Measurements from ENCODE around the gene SPSB3. TPM values are rescaled to one million over a fixed set of nuclear protein-coding genes. Genes with fewer than 3 reads are reported as not detected.
A peak's percentile ranks its signal among the peaks of the same experiment; 100 is the strongest.

SPSB3 gene
- total RNA-seq: 10 to 100 TPM; 12.5 to 13.6 TPM

DNA sequence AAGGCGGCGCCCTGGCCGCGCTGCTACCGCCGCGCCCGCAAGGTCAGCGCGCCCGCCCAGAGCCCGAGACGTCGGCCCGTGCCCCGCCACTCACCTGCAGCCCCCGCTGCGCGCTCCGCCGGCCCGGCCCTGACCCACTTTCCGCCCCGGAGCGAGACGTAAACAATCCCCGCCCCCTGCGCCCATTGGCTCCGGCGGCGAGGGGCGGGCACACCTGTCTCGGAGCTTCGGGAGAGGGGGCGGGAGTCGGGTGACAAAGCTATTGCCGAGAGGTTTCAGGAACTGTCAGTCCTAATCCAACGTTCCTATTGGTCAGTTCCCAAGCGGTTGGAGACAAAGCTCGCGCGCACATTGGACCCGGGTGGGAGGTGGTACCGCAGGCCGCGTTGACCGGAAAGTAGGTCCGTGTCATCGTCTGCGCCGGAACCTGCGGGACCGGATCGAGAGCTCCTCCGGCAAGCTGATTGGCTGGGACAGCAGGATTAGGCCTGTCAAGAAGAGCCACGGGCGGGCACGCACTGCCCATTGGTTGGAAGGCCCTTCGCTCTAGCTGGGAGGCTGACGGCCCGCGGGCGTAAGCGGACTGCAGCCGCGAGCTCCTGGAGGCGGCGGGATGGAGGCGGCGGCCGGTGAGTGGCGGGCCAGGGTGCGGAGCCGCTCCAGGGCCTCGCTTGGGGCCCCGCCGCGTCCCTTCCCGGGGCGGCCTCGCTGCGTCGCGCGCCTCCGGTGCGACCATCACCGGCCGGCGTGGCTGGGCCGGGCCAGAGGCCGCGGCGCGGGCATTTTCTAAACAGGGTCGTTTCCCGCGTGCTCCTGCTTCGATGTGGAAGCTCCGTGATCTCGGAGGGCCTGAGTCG, at the start of gene SPSB3, which contains the start of gene NUBP2:
TSS of gene SPSB3 (minus strand) at position 164 of the 857 bp plus-strand sequence. CDS start 1,088 bp downstream, outside the sequence.
TSS of gene NUBP2 (plus strand) at position 553 of the 857 bp plus-strand sequence. CDS start at position 614, 61 bp downstream.
- peaks cover 5% of the 10 kb centered on the region for H3K36me3 Mint-ChIP-seq (ENCODE audit: low read depth)
- no peaks in the 10 kb centered on the region for H3K9me3 Mint-ChIP-seq (ENCODE audit: low read depth)
- ATAC-seq (peak; percentile 93), DNase-seq (peak; percentile 99)
- H3K4me1 Mint-ChIP-seq: peaks cover 26% of the 10 kb centered on the region
- H3K27ac Mint-ChIP-seq: peak within 1 kb of the TSS; percentile 85
- ChIA-PET CTCF (interaction anchor here (0.6 to 1.6 kb wide), 14 partner anchors 8 to 372 kb away, joined by 3 to 16 read pairs (median 4); partner anchors contain the start of genes EME2, MAPK8IP3, MRPS34 and NME3), POLR2A (interaction anchor here (0.6 to 2.8 kb wide), 14 partner anchors 8 to 1146 kb away, joined by 3 to 39 read pairs (median 4); partner anchors contain the start of genes EME2, FAHD1, FLYWCH2 and MAPK8IP3)
- no peaks in the 10 kb centered on the region for H3K27me3 Mint-ChIP-seq
- intact Hi-C loops (cut with DNase I, micrococcal nuclease): loop anchor here (1.0 to 5.0 kb wide), 19 partner anchors 9 to 754 kb away; partner anchors contain the start of genes HAGH (in 2 of the 2), MRPS34 (in 2 of the 2), ABCA3 (in 1 of the 2) and CRAMP1 (in 1 of the 2)
- H3K4me3 Mint-ChIP-seq: peak within 1 kb of the TSS; percentile 94

DNA sequence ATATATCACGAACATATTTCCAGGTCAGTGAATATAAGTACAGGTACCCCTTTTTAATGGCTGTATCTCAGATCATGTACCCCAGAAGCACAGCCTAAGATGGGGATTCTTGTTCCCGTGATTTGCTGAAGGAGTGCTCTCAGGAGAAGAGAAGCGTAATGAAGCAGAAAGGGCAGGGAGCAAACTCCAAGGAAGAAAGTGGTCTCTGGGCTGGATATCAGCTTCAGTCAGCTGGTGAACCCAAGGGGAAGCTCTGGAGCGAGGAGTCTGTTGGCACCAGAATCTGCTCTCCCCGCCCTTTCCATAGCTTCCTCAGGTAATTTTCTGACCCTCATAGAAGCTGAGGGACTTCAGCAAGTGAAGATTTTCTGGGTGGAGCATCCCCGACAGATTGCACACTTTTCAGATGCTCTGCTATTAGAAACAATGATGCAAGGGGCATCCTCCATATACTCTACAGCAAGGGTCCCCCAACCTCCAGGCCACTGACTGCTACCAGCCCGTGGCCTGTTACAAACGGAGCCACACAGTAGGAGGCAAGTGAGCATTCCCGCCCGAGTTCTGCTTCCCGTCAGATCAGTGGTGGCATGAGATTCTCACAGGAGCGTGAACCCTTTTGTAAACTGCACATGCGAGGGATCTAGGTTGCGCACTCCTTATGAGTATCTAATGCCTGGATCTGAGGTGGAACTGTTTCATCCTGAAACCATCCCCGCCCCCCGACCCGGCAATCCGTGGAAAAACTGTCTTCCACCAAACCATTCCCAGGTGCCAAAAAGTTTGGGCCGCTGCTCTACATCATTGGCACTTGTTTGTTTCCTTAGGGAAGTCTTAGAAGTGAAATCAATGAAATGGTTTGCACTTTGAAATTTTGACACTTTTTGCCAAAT, 49.1 kb upstream of the SPSB3 start:
- intact Hi-C loops (cut with DNase I, micrococcal nuclease): no loop called here
- ChIA-PET CTCF (interaction anchor here (1.3 kb wide), 1 partner anchor 10 kb away, joined by 3 read pairs; no protein-coding TSS in a partner anchor), POLR2A (no interaction called here)
- H3K9me3 Mint-ChIP-seq (ENCODE audit: low read depth): no peaks in the 10 kb centered on the region
- H3K36me3 Mint-ChIP-seq (ENCODE audit: low read depth): peaks cover 5% of the 10 kb centered on the region
- H3K4me3 Mint-ChIP-seq: no peak overlapping the region
- no peak overlapping the region for H3K27ac Mint-ChIP-seq
- ATAC-seq: no peak
- peaks cover 19% of the 10 kb centered on the region for H3K4me1 Mint-ChIP-seq
- no peaks in the 10 kb centered on the region for H3K27me3 Mint-ChIP-seq
- DNase-seq: no peak

DNA sequence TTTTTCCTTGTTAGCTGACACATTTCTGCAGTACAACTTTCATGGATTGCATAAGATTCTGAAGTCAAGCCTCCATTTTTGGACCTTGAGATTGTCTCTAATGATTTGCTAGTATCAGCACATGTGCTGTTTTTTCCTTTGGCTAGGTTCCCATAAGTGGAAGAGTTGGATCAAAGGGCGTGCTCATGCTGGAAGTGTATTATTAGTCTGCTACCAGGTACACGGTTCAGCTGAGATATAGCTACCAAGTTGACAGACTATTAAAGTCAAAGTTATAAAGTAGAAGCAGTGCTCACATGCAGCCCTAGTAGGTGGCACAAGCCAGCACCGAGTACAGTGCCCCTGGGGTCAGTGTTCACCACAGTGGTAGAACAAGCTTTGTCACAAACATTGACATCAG, 47.8 kb upstream of the SPSB3 start:
- Mint-ChIP-seq H3K27ac (no peak overlapping the region), H3K9me3 (ENCODE audit: low read depth) (no peaks in the 10 kb centered on the region), H3K27me3 (no peaks in the 10 kb centered on the region), H3K4me3 (no peak overlapping the region), H3K36me3 (ENCODE audit: low read depth) (peaks cover 5% of the 10 kb centered on the region), H3K4me1 (peaks cover 22% of the 10 kb centered on the region)
- no peak for ATAC-seq
- no peak for DNase-seq
- ChIA-PET CTCF (interaction anchor here (1.3 kb wide), 1 partner anchor 11 kb away, joined by 3 read pairs; no protein-coding TSS in a partner anchor), POLR2A (no interaction called here)
- intact Hi-C loops (cut with DNase I, micrococcal nuclease): no loop called here

DNA sequence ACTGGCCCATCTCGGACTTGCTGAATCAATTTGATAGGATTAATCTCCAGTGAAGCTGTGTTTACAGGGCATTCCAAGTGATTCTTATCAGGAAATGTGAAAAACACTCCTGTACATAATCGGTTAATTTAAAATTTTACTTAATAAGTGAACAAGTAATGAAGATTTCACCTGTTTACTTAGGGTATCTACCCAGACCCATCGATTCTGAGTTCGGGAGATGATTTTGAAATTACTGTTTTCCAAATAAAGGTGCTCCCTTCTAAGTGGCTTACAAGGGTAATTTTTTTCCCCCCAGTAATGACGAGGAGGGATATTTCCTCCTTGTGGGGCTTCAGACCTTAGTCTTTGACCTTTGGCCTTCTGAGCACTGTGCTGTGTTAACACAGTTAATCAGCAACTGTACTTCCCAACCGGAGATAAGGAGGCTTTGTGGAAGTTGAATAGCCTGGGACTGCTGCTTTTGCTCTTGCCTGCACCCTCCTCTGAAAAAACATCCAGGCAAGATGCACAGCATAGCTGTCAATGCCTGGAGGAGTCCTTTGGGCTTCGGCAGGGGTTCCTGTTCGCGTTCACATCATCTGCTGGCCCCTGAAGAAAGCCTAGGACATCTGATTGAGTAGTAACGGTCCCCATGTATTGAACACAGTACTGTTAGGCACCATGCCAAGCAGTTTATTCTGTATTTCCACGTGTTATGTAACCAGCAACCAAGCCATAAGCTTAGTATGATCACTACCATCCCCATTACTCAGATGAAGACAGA, 46.5 kb upstream of the SPSB3 start:
- no peaks in the 10 kb centered on the region for H3K27me3 Mint-ChIP-seq
- intact Hi-C loops (cut with DNase I, micrococcal nuclease): loop anchor here in 1 of 2 experiments (5.0 kb wide), 1 partner anchor 47 kb away; the partner anchor contains the start of genes NUBP2 and SPSB3
- no peaks in the 10 kb centered on the region for H3K9me3 Mint-ChIP-seq (ENCODE audit: low read depth)
- peaks cover 27% of the 10 kb centered on the region for H3K4me1 Mint-ChIP-seq
- no peak overlapping the region for H3K27ac Mint-ChIP-seq
- DNase-seq: no peak
- ChIA-PET CTCF (interaction anchor here (0.7 kb wide), 1 partner anchor 1756 kb away, joined by 3 read pairs; no protein-coding TSS in a partner anchor), POLR2A (no interaction called here)
- peaks cover 5% of the 10 kb centered on the region for H3K36me3 Mint-ChIP-seq (ENCODE audit: low read depth)
- peak overlapping the region; percentile 91 for H3K4me3 Mint-ChIP-seq
- no peak for ATAC-seq

DNA sequence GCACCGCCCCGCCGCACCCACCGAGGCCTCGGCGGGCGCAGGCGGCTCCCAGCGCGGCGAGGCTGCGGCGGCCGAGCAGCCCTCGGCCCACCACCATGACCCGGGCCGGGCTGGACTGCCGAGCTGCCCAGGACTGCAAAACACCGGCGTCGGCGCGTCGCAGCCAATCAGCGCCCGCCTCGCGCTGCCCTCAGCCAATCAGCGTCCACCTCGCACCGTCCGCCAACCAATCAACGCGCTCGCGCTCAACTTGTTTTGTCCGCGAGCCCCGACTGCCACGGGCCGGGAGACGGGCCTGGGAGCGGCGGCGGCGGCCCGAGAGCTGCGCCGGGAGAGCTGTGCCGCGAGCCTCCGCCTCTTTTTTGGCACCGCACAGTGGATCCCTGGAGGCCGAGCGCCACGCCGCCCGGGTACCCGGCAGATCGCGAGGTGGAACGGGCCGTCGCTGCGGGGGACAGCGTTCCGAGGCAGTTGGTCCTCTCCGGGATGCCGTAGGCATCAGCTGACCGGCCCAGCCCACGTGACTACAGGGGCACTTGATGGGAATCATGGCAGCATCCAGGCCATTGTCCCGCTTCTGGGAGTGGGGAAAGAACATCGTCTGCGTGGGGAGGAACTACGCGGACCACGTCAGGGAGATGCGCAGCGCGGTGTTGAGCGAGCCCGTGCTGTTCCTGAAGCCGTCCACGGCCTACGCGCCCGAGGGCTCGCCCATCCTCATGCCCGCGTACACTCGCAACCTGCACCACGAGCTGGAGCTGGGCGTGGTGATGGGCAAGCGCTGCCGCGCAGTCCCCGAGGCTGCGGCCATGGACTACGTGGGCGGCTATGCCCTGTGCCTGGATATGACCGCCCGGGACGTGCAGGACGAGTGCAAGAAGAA, 44.6 kb upstream of the SPSB3 start, which contains the start of the genes FAHD1 and HAGH:
TSS of gene FAHD1 (plus strand) at position 516 of the 883 bp plus-strand sequence. CDS start at position 549, 33 bp downstream.
TSS of gene HAGH (minus strand) at position 135 of the 883 bp plus-strand sequence. CDS start at position 97, 38 bp downstream.
- Mint-ChIP-seq H3K4me1 (peaks cover 27% of the 10 kb centered on the region), H3K27ac (peak within 1 kb of the TSS; percentile 89), H3K4me3 (peak within 1 kb of the TSS; percentile 91), H3K36me3 (ENCODE audit: low read depth) (peaks cover 5% of the 10 kb centered on the region), H3K27me3 (no peaks in the 10 kb centered on the region), H3K9me3 (ENCODE audit: low read depth) (no peaks in the 10 kb centered on the region)
- peak; percentile 90 for ATAC-seq
- ChIA-PET POLR2A (interaction anchor here (0.6 to 1.4 kb wide), 4 partner anchors 44 to 328 kb away, joined by 3 to 6 read pairs (median 5); partner anchors contain the start of genes MSRB1, NUBP2 and SPSB3), CTCF (interaction anchor here (0.6 to 1.0 kb wide), 3 partner anchors 9 to 70 kb away, joined by 3 read pairs; no protein-coding TSS in a partner anchor)
- DNase-seq: peak; percentile 93
- intact Hi-C loops (cut with DNase I, micrococcal nuclease): loop anchor here (1.0 to 5.0 kb wide), 17 partner anchors 45 to 926 kb away; partner anchors contain the start of genes NUBP2 (in 2 of the 2), SPSB3 (in 2 of the 2), CLCN7 (in 1 of the 2) and CRAMP1 (in 1 of the 2)

DNA sequence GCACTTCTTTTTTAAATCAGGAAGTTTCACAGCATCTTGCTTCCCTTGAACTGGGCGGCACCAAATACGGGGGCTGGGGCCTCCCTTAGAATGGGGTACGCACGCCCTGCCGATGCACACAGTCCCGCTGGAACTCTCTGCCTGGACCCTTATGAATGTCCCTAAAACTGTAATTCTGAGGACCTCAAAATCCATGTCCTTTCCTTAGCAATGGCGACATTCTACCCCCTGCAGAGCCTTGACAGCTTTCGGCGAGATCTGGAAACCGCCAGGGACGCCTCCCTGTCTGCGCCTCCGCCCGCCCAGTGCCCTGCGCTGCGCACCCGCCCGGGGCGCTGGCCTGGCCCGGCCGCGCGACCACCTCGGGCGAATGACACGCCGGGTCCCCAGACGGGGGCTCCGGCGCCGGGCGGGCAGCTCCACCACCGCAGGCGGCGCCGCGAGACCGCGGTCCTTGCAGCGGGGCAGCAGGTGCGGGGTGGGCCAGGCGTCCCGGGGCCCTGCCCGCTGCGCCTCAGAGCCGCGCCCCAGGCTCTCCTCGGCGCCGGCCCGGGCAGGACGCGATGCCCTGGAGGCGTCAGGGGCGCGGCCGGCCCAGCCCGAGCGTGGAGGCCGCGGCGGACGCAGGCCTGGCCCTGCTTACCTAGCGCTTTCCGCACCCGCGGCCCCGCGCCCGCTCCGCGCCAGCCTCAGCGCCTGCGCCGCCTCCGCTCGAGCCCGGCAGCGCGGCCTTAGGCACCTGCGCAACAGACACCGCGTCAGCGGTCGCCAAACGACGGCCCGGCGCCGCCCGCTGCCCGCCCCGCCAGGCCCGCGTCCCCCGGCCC, 43.7 kb upstream of the SPSB3 start:
- H3K4me1 Mint-ChIP-seq: peaks cover 27% of the 10 kb centered on the region
- H3K4me3 Mint-ChIP-seq: peak overlapping the region; percentile 76
- ChIA-PET POLR2A (interaction anchor here (0.6 to 0.9 kb wide), 2 partner anchors 43 to 329 kb away, joined by 3 to 4 read pairs; partner anchors contain the start of genes NUBP2 and SPSB3), CTCF (interaction anchor here (0.5 kb wide), 1 partner anchor 52 kb away, joined by 4 read pairs; no protein-coding TSS in a partner anchor)
- intact Hi-C loops (cut with DNase I, micrococcal nuclease): loop anchor here (1.0 to 5.0 kb wide), 15 partner anchors 44 to 927 kb away; partner anchors contain the start of genes NUBP2 (in 2 of the 2), SPSB3 (in 2 of the 2), CLCN7 (in 1 of the 2) and JPT2 (in 1 of the 2)
- ATAC-seq (peak; percentile 75), DNase-seq (peak; percentile 81)
- H3K27ac Mint-ChIP-seq: peak overlapping the region; percentile 72
- H3K36me3 Mint-ChIP-seq (ENCODE audit: low read depth): peaks cover 5% of the 10 kb centered on the region
- no peaks in the 10 kb centered on the region for H3K9me3 Mint-ChIP-seq (ENCODE audit: low read depth)
- H3K27me3 Mint-ChIP-seq: no peaks in the 10 kb centered on the region

DNA sequence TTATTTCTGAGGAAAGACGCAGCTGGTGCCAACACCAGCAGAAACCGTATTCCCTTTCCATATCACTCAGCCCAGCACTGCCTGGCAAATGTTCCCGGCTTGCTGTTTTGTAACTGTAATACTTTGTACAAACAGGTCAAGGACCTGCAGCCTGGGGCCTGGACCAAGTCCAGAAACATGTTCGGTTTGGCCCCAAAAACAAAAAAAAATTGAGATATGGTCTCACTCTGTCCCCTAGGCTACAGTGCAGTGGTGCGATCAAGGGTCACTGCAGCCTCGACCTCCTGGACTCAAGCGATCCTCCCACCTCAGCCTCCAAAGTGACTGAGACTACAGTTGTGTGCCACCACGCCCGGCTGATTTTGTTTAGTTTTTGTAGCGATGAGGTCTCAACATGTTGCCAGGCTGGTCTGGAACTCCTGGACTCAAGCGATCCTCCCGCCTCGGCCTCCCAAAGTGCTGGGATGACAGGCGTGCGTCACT, 43.1 kb upstream of the SPSB3 start:
- no peaks in the 10 kb centered on the region for H3K9me3 Mint-ChIP-seq (ENCODE audit: low read depth)

DNA sequence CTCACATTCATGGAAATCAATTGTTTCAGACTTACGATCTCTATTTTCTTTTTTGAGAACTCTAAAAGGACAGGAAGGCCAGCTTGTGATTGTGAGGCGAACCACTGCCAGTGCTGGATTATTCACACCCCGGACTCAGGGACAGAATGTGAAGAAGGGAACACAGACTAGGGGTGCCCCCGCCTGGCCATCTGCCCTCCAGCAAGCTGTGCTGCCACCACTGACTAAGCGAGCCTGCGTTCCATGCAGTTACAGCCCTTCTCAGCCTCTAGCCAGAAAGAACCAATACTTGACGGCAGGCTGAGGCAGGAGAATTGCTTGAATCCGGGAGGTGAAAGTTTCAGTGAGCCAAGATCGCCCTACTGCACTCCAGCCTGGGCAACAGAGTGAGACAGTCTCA, 41.5 kb upstream of the SPSB3 start:
- peaks cover 20% of the 10 kb centered on the region for H3K4me1 Mint-ChIP-seq
- ChIA-PET POLR2A (no interaction called here), CTCF (no interaction called here)

More for the DNA sequence above, 43.1 kb upstream of the SPSB3 start:
- Mint-ChIP-seq H3K27me3 (no peaks in the 10 kb centered on the region), H3K4me3 (peak overlapping the region; percentile 76), H3K27ac (peak overlapping the region; percentile 72), H3K4me1 (peaks cover 27% of the 10 kb centered on the region), H3K36me3 (ENCODE audit: low read depth) (peaks cover 5% of the 10 kb centered on the region)
- DNase-seq (no peak), ATAC-seq (no peak)
- ChIA-PET POLR2A (interaction anchor here (0.9 kb wide), 1 partner anchor 43 kb away, joined by 3 read pairs; the partner anchor contains the start of genes NUBP2 and SPSB3), CTCF (interaction anchor here (0.5 to 1.1 kb wide), 2 partner anchors 52 to 495 kb away, joined by 3 to 4 read pairs; no protein-coding TSS in a partner anchor)
- intact Hi-C loops (cut with DNase I, micrococcal nuclease): loop anchor here in 1 of 2 experiments (5.0 kb wide), 1 partner anchor 43 kb away; the partner anchor contains the start of genes NUBP2 and SPSB3

More for the DNA sequence above, 41.5 kb upstream of the SPSB3 start:
- H3K36me3 Mint-ChIP-seq (ENCODE audit: low read depth): peaks cover 2% of the 10 kb centered on the region
- H3K27ac Mint-ChIP-seq: no peak overlapping the region
- H3K27me3 Mint-ChIP-seq: no peaks in the 10 kb centered on the region
- DNase-seq (peak; percentile 55), ATAC-seq (no peak)
- no peaks in the 10 kb centered on the region for H3K9me3 Mint-ChIP-seq (ENCODE audit: low read depth)
- H3K4me3 Mint-ChIP-seq: no peak overlapping the region
- intact Hi-C loops (cut with DNase I, micrococcal nuclease): no loop called here

Data from activated CD4-positive, alpha-beta T cell treated with anti-CD3 and anti-CD28 coated beads for 36 hours (primary cell).